MCF 10A (cell line): Measurements from ENCODE around the gene C1orf35. TPM values are rescaled to one million over a fixed set of nuclear protein-coding genes. Genes with fewer than 3 reads are reported as not detected.
A peak's percentile ranks its signal among the peaks of the same experiment; 100 is the strongest.

Experiments
- BruUV-seq: library from RNA; stranded (reverse); fragments of 400-500 nt; replicated peaks from 2 replicates; lab custom pipeline; 2021; lab: Mats Ljungman, UMichigan
- CTCF ChIA-PET: fragments of 300-600 bp; sonication (Branson Sonifier 250); formaldehyde crosslinking; extraction: SDS; loops from one replicate; lab custom pipeline; 2021; ENCODE audit warnings: antibody characterized with exemption, inconsistent platforms; lab: Yijun Ruan, JAX
- POLR2A ChIA-PET: fragments of 300-600, 350-650 bp; sonication (Branson Sonifier 250); formaldehyde crosslinking; extraction: SDS; loops from one replicate; lab custom pipeline; 2020; ENCODE audit warnings: antibody characterized with exemption, inconsistent platforms; lab: Yijun Ruan, JAX
- DNase-seq: peaks from one replicate; pipeline ENCODE4 v3.0.0-alpha.2; 2018; ENCODE audit not compliant: unreplicated experiment
- H3K27ac Mint-ChIP-seq: one replicate; pipeline ENCODE4 v1.8.0; 2022; ENCODE audit warnings: mild to moderate bottlenecking, low read depth, mixed read lengths; ENCODE audit not compliant: unreplicated experiment
- H3K27me3 Mint-ChIP-seq: one replicate; pipeline ENCODE4 v1.8.0; 2022; ENCODE audit warnings: mixed read lengths; ENCODE audit not compliant: insufficient read depth, unreplicated experiment
- H3K36me3 Mint-ChIP-seq: one replicate; pipeline ENCODE4 v1.8.0; 2022; ENCODE audit warnings: mild to moderate bottlenecking, moderate library complexity, mixed read lengths; ENCODE audit not compliant: insufficient read depth, unreplicated experiment
- H3K4me1 Mint-ChIP-seq: one replicate; pipeline ENCODE4 v1.8.0; 2022; ENCODE audit warnings: mixed read lengths; ENCODE audit not compliant: insufficient read depth, unreplicated experiment
- H3K4me3 Mint-ChIP-seq: one replicate; pipeline ENCODE4 v1.8.0; 2022; ENCODE audit warnings: mild to moderate bottlenecking, moderate library complexity, mixed read lengths; ENCODE audit not compliant: unreplicated experiment
- H3K9me3 Mint-ChIP-seq: one replicate; pipeline ENCODE4 v1.8.0; 2022; ENCODE audit warnings: mixed read lengths; ENCODE audit not compliant: unreplicated experiment
- CTCF ChIP-seq: fragments of 200-600 bp; IDR thresholded peaks from one replicate; pipeline ENCODE4 v1.8.0; 2022; ENCODE audit warnings: antibody characterized with exemption, mild to moderate bottlenecking; ENCODE audit not compliant: unreplicated experiment
- intact Hi-C: fragments of 100-400 bp; cut with micrococcal nuclease; formaldehyde crosslinking; loops from 2 replicates; pipeline ENCODE4 v1.14.1; 2022
- total RNA-seq: library from RNA; stranded (reverse); gene quantifications from 2 replicates; pipeline ENCODE4 v1.2.3, GENCODE V29; 2022

The C1orf35 gene
- total RNA-seq, 1 experiment from 2014 or later = 49.2 TPM

GRCh38 chr1:228125185-228125584 lies 22.1 kb upstream of the C1orf35 start:
- no peak overlapping the region for H3K27ac Mint-ChIP-seq
- H3K4me1 Mint-ChIP-seq = no peaks in the 10 kb centered on the region
- H3K36me3 Mint-ChIP-seq = no peaks in the 10 kb centered on the region
- ChIA-PET CTCF (interaction anchor here (0.6 to 2.6 kb wide), 5 partner anchors 11 to 126 kb away, joined by 3 to 11 read pairs (median 6); no protein-coding TSS in a partner anchor), POLR2A (interaction anchor here (0.6 to 1.5 kb wide), 3 partner anchors 15 to 562 kb away, joined by 3 to 4 read pairs (median 4); partner anchors contain the start of genes GUK1 and WNT9A)
- H3K4me3 Mint-ChIP-seq = no peak overlapping the region
- no peaks in the 10 kb centered on the region for H3K27me3 Mint-ChIP-seq
- intact Hi-C loops = no loop called here
- BruUV-seq = no TSS peak
- DNase-seq = no peak
- no peaks in the 10 kb centered on the region for H3K9me3 Mint-ChIP-seq
- no peak for TF ChIP-seq CTCF

- no peaks in the 10 kb centered on the region for H3K4me1 Mint-ChIP-seq
- CTCF ChIA-PET = interaction anchor here (0.6 to 6.2 kb wide), 5 partner anchors 8 to 377 kb away, joined by 3 to 62 read pairs (median 4); no protein-coding TSS in a partner anchor
Measured at GRCh38 chr1:228123505-228123904, 20.4 kb upstream of the C1orf35 start.

GRCh38 chr1:228122921-228123441 lies 19.9 kb upstream of the C1orf35 start:
- Mint-ChIP-seq H3K27me3 (no peaks in the 10 kb centered on the region), H3K4me3 (no peak overlapping the region), H3K36me3 (no peaks in the 10 kb centered on the region), H3K4me1 (no peaks in the 10 kb centered on the region), H3K9me3 (peaks cover 5% of the 10 kb centered on the region), H3K27ac (no peak overlapping the region)
- POLR2A ChIA-PET = interaction anchor here (0.6 to 6.9 kb wide), 6 partner anchors 9 to 227 kb away, joined by 3 to 84 read pairs (median 4); partner anchors contain the start of gene MRPL55
- DNase-seq = no peak
- TF ChIP-seq CTCF = no peak
- CTCF ChIA-PET = interaction anchor here (0.6 to 6.2 kb wide), 7 partner anchors 8 to 378 kb away, joined by 3 to 62 read pairs (median 4); no protein-coding TSS in a partner anchor
- no TSS peak for BruUV-seq
- intact Hi-C loops = no loop called here

More at GRCh38 chr1:228123505-228123904, 20.4 kb upstream of the C1orf35 start:
- intact Hi-C loops = no loop called here
- Mint-ChIP-seq H3K36me3 (no peaks in the 10 kb centered on the region), H3K27me3 (no peaks in the 10 kb centered on the region), H3K27ac (no peak overlapping the region), H3K9me3 (no peaks in the 10 kb centered on the region), H3K4me3 (no peak overlapping the region)
- DNase-seq = no peak
- POLR2A ChIA-PET = interaction anchor here (1.0 to 6.9 kb wide), 6 partner anchors 9 to 124 kb away, joined by 3 to 84 read pairs (median 4); partner anchors contain the start of gene MRPL55
- TF ChIP-seq CTCF = no peak
- no TSS peak for BruUV-seq

- no peak overlapping the region for H3K27ac Mint-ChIP-seq
- no peak for DNase-seq
- POLR2A ChIA-PET = interaction anchor here (0.6 to 6.9 kb wide), 14 partner anchors 10 to 650 kb away, joined by 3 to 84 read pairs (median 4); partner anchors contain the start of genes GUK1, IBA57 and MRPL55
- intact Hi-C loops = no loop called here
- no peaks in the 10 kb centered on the region for H3K4me1 Mint-ChIP-seq
- no peaks in the 10 kb centered on the region for H3K36me3 Mint-ChIP-seq
- TF ChIP-seq CTCF = no peak
- H3K4me3 Mint-ChIP-seq = no peak overlapping the region
- CTCF ChIA-PET = interaction anchor here (0.6 to 6.2 kb wide), 11 partner anchors 10 to 394 kb away, joined by 3 to 62 read pairs (median 4); partner anchors contain the start of gene IBA57
- TSS peak; percentile 62 for BruUV-seq
- H3K27me3 Mint-ChIP-seq = no peaks in the 10 kb centered on the region
- peaks cover 8% of the 10 kb centered on the region for H3K9me3 Mint-ChIP-seq
Measured at GRCh38 chr1:228120857-228121489, 17.8 kb upstream of the C1orf35 start.
